DND-41 (cell line): Measurements from ENCODE around the gene SGSM2.

Source experiments
- CTCF ChIP-seq: IDR thresholded peaks from 2 replicates; pipeline ENCODE4 v1.5.1; 2012; ENCODE audit warnings: borderline replicate concordance, low read length, moderate library complexity, mild to moderate bottlenecking; ENCODE audit not compliant: poor library complexity, severe bottlenecking; ENCODE audit errors: extremely low read depth
- EZH2 ChIP-seq: IDR thresholded peaks from 3 replicates; pipeline ENCODE4 v1.6.1; 2012; ENCODE audit warnings: borderline replicate concordance, low read depth, mild to moderate bottlenecking, moderate library complexity, low read length, inconsistent platforms; ENCODE audit not compliant: severe bottlenecking

- no peak for TF ChIP-seq CTCF
- TF ChIP-seq EZH2: no peak
Observed at GRCh38 chr17:2304931-2305330, 32.4 kb upstream of the SGSM2 start.
